GM04504 (cell line): Measurements from ENCODE around the gene RASGRP2.

Source experiments
- DNase-seq: peaks from one replicate; pipeline ENCODE4 v3.0.0-alpha.2; 2012; ENCODE audit warnings: low read depth

Gene RASGRP2

GRCh38 chr11:64770120-64770519, 26.2 kb upstream of the RASGRP2 start:
- no peak for DNase-seq

- DNase-seq = no peak
Measured at GRCh38 chr11:64769283-64769682, 25.3 kb upstream of the RASGRP2 start.

GRCh38 chr11:64768300-64768694, 24.4 kb upstream of the RASGRP2 start:
- DNase-seq = no peak

- DNase-seq = no peak
Measured at GRCh38 chr11:64767344-64768299, 23.7 kb upstream of the RASGRP2 start.

- no peak for DNase-seq
Measured at GRCh38 chr11:64766881-64767280, 22.9 kb upstream of the RASGRP2 start.

GRCh38 chr11:64765851-64766665, 22.1 kb upstream of the RASGRP2 start:
- DNase-seq = no peak

- DNase-seq = no peak
Measured at GRCh38 chr11:64765291-64765850, 21.4 kb upstream of the RASGRP2 start.

GRCh38 chr11:64764753-64765152, 20.8 kb upstream of the RASGRP2 start:
- no peak for DNase-seq

GRCh38 chr11:64764040-64764611, 20.2 kb upstream of the RASGRP2 start:
- DNase-seq = no peak

GRCh38 chr11:64763526-64764039, 19.6 kb upstream of the RASGRP2 start:
- no peak for DNase-seq

GRCh38 chr11:64762674-64763525, 19.0 kb upstream of the RASGRP2 start:
- DNase-seq = no peak

- DNase-seq = no peak
Measured at GRCh38 chr11:64762277-64762673, 18.3 kb upstream of the RASGRP2 start.

- DNase-seq = no peak
Measured at GRCh38 chr11:64760759-64761420, 16.9 kb upstream of the RASGRP2 start.

GRCh38 chr11:64759722-64760719, 16.1 kb upstream of the RASGRP2 start, which contains the start of gene PYGM:
Gene PYGM (minus strand): TSS chr11:64759974. CDS start chr11:64759898, 76 bp downstream.
- no peak for DNase-seq

- no peak for DNase-seq
Measured at GRCh38 chr11:64759131-64759721, 15.3 kb upstream of the RASGRP2 start.

- DNase-seq = no peak
Measured at GRCh38 chr11:64758330-64759079, 14.6 kb upstream of the RASGRP2 start.

GRCh38 chr11:64757549-64758329, 13.8 kb upstream of the RASGRP2 start:
- DNase-seq = no peak
